ENCODE data around the gene HAAO.
"Not testable (repeated sequence)": the region's sequence is repeated elsewhere in the genome, so short reads cannot be mapped to it uniquely, and the experiment has no call there.

Gene HAAO

DNA sequence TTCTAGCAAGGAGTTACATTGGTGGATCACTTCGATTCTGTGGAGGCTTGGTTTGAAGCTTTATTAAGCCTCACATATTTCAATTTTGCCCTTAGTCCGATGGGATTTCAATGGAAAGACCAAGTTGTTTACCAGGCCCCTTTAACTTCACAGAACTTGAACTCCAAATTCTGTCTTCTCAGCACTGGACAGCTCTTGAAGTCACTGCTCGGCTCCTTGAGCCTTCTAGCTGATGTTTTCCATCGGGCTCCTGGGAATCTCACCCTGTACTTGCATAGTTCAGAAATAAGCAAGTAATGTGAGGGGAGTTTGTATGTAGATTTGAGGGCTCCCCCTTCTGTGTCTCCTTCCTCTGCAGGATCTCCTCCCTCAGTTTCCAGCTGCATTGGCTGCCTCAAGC is 43.5 kb downstream of the HAAO start:
- DNase-seq (ENCODE audit: low read depth), result no peak

DNA sequence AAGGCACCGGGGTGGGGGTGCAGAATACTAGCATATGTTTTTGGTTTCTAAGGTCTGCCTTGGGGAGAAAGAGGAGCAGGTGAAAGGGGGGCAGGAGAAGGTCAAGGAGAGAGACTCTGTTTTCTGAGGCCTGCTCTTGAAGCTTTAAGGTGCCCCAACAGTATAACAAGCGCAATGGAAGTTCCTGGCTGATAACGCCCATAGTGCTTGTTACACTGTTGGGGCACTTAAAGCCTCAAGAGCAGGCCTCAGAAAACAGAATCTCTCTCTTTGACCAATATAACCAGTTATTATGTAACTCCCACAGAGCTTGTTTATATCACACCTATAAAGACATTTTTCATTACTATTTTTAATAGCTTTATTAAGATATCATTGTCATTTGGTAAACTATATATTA is 45.0 kb downstream of the HAAO start:
- no peak for DNase-seq (ENCODE audit: low read depth)

- DNase-seq (ENCODE audit: low read depth), result no peak
Measured at GRCh38 chr2:42744545-42745082, 47.8 kb downstream of the HAAO start.

DNA sequence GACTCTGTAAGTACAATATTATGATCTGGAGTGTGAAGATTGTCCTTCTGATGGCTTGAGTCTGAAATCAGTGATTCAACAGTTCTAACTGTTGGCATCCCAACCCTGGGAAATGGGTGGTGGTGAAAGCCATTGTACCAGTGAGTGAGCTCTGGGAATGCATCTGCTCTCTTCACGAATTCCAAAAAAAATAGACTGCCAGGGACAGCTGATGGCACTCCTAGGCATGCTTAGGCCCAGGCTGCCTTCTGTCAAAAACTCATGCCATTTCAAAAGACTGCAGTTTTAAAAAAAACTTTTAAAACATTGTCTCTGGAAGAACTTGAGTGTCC is 48.8 kb downstream of the HAAO start:
- DNase-seq (ENCODE audit: low read depth), result no peak

GRCh38 chr2:42742740-42743658 is 49.4 kb downstream of the HAAO start:
- no peak for DNase-seq (ENCODE audit: low read depth)

DNA sequence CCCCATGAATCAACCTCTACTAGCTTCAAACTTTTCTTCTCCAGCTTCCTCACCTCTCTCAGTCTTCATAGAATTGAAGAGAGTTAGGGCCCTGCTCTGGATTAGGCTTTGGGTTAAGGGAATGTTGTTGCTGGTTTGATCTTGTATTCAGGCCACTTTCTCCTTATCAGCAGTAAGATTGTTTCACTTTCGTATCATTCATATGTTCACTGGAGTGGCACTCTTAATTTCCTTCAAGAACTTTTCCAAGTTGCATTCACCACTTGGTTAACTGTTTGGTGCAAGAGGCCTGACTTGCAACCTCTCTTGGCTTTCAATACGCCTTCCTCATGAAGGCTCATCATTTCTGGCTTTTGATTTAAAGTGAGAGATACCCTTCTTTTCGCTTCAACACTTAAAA is 51.2 kb downstream of the HAAO start:
- no peak for DNase-seq (ENCODE audit: low read depth)

DNA sequence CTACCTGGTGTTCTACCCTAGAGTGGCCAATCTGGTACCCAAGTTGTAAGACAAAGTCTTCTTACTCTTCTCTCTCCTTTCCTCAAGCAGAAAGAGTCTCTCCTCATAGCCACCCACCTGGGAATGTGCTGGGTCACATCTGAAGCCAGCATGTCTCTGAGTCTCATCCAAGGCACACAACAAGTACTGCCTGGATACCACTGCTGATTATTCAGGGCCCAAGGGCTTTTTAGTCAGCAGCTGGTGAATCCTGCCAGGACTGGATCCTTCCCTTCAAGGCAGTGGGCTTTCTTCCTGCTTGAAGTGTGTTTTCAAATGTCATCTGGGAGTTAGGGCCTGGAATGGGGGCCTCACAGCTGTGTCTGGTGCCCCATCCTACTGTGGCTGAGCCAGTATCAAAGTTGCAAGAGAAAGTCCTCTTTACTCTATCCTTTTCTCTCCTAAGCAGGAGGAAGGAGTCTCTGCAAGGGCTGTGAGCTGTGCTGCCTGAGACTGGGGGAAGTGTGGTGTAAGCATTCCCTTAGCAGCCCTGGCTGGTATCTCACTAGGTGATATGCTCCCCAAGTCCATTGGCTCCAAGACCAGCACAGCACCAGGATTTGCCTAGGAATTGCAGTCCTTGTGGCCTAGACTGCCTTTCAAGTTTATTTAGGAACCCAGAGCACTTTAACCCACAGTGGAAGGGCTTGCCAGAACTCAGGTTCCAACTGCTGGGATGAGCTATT is 55.6 kb downstream of the HAAO start:
- DNase-seq (ENCODE audit: low read depth), result no peak

DNA sequence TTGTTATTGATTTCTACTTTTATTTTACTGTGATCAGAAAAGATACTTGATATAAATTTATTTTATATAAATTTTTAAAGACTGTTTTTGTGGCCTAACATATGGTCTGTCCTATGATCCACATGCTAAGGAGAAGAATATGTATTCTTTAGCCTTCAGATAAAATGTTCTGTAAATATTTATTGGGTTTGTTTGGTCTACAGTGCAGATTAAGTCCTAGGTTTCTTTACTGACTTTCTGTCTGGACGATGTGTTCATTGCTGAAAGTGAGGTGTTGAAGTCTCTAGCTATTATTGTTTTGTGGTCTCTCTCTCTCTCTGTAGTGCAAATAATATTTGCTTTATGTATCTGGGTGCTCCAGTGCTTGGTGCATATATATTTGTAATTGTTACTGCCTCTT is 58.5 kb downstream of the HAAO start:
- no peak for DNase-seq (ENCODE audit: low read depth)

DNA sequence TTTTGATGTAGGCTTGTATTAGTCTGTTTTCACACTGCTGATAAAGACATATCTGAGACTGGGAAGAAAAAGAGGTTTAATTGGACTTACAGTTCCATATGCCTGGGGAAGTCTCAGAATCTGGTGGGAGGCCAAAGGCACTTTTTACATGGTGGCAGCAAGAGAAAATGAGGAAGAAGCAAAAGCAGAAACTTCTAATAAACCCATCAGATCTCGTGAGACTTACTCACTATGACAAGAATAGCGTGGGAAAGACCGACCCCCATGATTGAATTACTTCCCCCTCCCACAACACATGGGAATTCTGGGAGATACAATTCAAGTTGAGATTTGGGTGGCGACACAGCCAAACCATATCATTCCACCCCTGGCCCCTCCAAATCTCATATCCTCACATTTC is 61.1 kb downstream of the HAAO start:
- DNase-seq (ENCODE audit: low read depth), result not testable (repeated sequence)

DNA sequence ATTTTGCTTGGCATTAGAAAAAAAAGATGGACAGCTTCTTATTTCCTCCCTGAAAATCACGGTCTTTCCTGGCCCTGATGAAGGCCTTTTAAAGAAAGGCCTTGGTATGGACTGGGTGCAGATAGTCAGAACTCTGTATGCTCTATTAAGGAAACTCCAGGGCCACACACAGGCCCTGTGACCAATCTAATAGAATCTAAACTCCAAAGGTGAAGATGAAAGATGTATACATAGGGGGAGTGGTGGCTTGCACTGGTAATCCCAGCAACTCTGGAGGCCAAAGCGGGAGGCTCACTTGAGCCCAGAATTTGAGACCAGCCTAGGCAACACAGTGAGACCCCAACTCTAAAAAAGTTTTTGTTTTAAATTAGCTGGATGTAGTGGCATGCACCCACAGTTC is 65.7 kb downstream of the HAAO start:
- no peak for DNase-seq (ENCODE audit: low read depth)

- no peak for DNase-seq (ENCODE audit: low read depth)
Measured at GRCh38 chr2:42725657-42726056, 66.7 kb downstream of the HAAO start.

- no peak for DNase-seq (ENCODE audit: low read depth)
Measured at GRCh38 chr2:42724886-42725285, 67.5 kb downstream of the HAAO start.

GRCh38 chr2:42723465-42723864 is 68.9 kb downstream of the HAAO start:
- no peak for DNase-seq (ENCODE audit: low read depth)

DNA sequence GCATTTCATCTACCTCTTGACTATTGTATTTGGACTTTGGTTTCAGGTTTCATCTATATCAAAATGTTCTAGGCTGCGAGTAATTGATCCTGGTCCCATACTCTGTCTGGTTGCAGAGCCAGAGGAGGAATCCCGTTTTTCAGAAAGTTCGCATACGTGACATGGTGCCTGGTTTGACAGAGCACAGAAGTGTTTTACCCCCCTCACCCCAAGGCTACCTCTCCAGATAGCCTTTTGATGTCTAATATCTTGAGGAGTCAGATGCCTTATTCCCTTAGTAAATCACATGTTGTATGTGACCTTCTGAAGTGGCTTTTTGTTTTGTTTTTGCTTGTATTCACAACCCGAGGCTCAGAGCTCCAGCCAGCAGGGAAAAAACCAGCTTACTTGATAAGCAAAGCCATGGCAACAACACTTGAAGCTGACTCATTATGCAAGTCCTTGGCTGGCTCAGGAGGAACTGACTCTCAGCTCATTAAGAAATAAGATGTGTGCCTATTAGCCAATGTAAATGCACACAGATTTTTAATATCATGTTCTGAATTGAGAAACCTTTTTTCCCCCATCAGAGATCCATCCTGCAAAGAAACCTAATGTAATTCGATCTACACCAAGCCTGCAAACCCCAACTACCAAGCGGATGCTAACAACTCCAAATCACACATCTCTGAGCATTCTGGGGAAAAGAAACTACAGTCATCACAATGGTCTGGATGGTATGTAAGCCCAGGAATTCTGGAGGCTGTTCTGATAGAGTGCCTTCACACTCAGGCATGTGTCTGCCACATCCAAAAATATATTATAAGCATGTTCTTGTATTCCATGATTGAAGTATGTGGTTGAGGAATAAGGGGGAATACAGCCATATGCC is 69.8 kb downstream of the HAAO start:
- peak; percentile 99 for DNase-seq (ENCODE audit: low read depth)

DNA sequence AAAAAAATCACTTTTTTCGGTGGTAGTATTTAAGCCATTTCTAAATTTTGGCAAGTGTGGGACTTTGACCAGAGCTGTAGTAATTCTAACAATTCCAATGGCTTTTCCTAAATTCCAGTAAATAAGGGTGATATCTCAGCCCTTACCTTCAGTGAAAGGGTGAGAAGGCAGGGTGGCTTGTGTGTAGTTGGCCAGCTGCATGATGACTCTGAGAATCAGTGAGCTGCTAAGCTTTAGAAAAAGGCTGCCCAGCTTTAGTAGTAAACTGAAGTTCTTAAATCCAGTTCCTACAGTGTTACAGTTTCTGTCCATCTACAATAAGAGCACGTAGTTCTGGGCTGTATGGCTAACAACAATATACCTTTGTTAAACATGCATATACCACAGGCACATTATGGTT is 70.5 kb downstream of the HAAO start:
- DNase-seq (ENCODE audit: low read depth), result peak; percentile 18

All from iris pigment epithelial cell (primary cell).